ENCODE results near the gene TBX10.
"Not testable (repeated sequence)": the region's sequence is repeated elsewhere in the genome, so short reads cannot be mapped to it uniquely, and the experiment has no call there.

TBX10 gene

GRCh38 chr11:67639438-67639859 lies at the start of gene TBX10:
Gene TBX10, minus strand, starts transcription at chr11:67639763. Its CDS starts 291 bp downstream, at chr11:67639472.
- TF ChIP-seq CTCF (IDR thresholded peaks at IDR 0.05): no peak
- Histone ChIP-seq H3K4me1 (ENCODE audit: control insufficient read depth in 1 of 2, insufficient read depth in 1 of 2, low read depth in 1 of 2, low read length in 1 of 2) (no peaks in the 10 kb centered on the region), H3K27me3 (peaks cover 13% of the 10 kb centered on the region), H3K4me3 (ENCODE audit: low read depth in 1 of 2, low read length in 1 of 2) (no peak within 1 kb of the TSS), H3K9me3 (no peaks in the 10 kb centered on the region), H3K36me3 (no peaks in the 10 kb centered on the region), H3K27ac (no peak within 1 kb of the TSS)

GRCh38 chr11:67689178-67689577 lies 49.6 kb upstream of the TBX10 start:
- no peaks in the 10 kb centered on the region for H3K9me3 ChIP-seq
- no peaks in the 10 kb centered on the region for H3K36me3 ChIP-seq
- H3K4me1 ChIP-seq (ENCODE audit: control insufficient read depth in 1 of 2, insufficient read depth in 1 of 2, low read depth in 1 of 2, low read length in 1 of 2): no peaks in the 10 kb centered on the region
- H3K27me3 ChIP-seq: no peaks in the 10 kb centered on the region
- TF ChIP-seq CTCF (IDR thresholded peaks at IDR 0.05): no peak
- H3K27ac ChIP-seq: no peak overlapping the region
- H3K4me3 ChIP-seq (ENCODE audit: low read depth in 1 of 2, low read length in 1 of 2): no peak overlapping the region

- H3K9me3 ChIP-seq: no peaks in the 10 kb centered on the region
These were observed 48.4 kb upstream of the TBX10 start for GRCh38 chr11:67687986-67688385.

GRCh38 chr11:67685641-67686332 lies 46.2 kb upstream of the TBX10 start:
- not testable (repeated sequence) for H3K9me3 ChIP-seq; H3K27me3 ChIP-seq; H3K27ac ChIP-seq; H3K4me1 ChIP-seq (ENCODE audit: control insufficient read depth in 1 of 2, insufficient read depth in 1 of 2, low read depth in 1 of 2, low read length in 1 of 2); H3K4me3 ChIP-seq (ENCODE audit: low read depth in 1 of 2, low read length in 1 of 2); H3K36me3 ChIP-seq

More at GRCh38 chr11:67687986-67688385, 48.4 kb upstream of the TBX10 start:
- H3K27ac ChIP-seq: no peak overlapping the region
- H3K36me3 ChIP-seq: no peaks in the 10 kb centered on the region
- no peaks in the 10 kb centered on the region for H3K27me3 ChIP-seq
- H3K4me3 ChIP-seq (ENCODE audit: low read depth in 1 of 2, low read length in 1 of 2): no peak overlapping the region
- no peak for TF ChIP-seq CTCF (IDR thresholded peaks at IDR 0.05)
- no peaks in the 10 kb centered on the region for H3K4me1 ChIP-seq (ENCODE audit: control insufficient read depth in 1 of 2, insufficient read depth in 1 of 2, low read depth in 1 of 2, low read length in 1 of 2)

- not testable (repeated sequence) for H3K27ac ChIP-seq; H3K27me3 ChIP-seq; H3K4me3 ChIP-seq (ENCODE audit: low read depth in 1 of 2, low read length in 1 of 2); H3K36me3 ChIP-seq; H3K4me1 ChIP-seq (ENCODE audit: control insufficient read depth in 1 of 2, insufficient read depth in 1 of 2, low read depth in 1 of 2, low read length in 1 of 2); H3K9me3 ChIP-seq
These were observed 42.8 kb upstream of the TBX10 start for GRCh38 chr11:67682126-67683034.

GRCh38 chr11:67680696-67681470 lies 41.3 kb upstream of the TBX10 start:
- no peaks in the 10 kb centered on the region for H3K36me3 ChIP-seq
- H3K27me3 ChIP-seq: no peaks in the 10 kb centered on the region
- H3K4me1 ChIP-seq (ENCODE audit: control insufficient read depth in 1 of 2, insufficient read depth in 1 of 2, low read depth in 1 of 2, low read length in 1 of 2): no peaks in the 10 kb centered on the region
- H3K9me3 ChIP-seq: no peaks in the 10 kb centered on the region
- H3K4me3 ChIP-seq (ENCODE audit: low read depth in 1 of 2, low read length in 1 of 2): no peak overlapping the region
- H3K27ac ChIP-seq: no peak overlapping the region
- TF ChIP-seq CTCF (IDR thresholded peaks at IDR 0.05): no peak

All from neutrophil (primary cell).